GM12891 (cell line): ENCODE data around the gene PITPNC1.

Source experiments
- POLR2A ChIP-seq: IDR thresholded peaks from 2 replicates; pipeline ENCODE4 v1.6.1; 2011; ENCODE audit warnings: low read depth, low read length, control low read depth
- POLR2AphosphoS5 ChIP-seq: IDR thresholded peaks from 2 replicates; pipeline ENCODE4 v1.6.1; 2011; ENCODE audit warnings: low read depth, low read length, control low read depth

- TF ChIP-seq POLR2A (no peak), POLR2AphosphoS5 (no peak)
These were observed 334.8 kb downstream of the PITPNC1 start for GRCh38 chr17:67711916-67712315.
